Activated CD8-positive, alpha-beta T cell treated with anti-CD3 and anti-CD28 coated beads, Interleukin-2, amount 10 ng/mL, durations not matched to agents 7 days and 5 days (primary cell): ENCODE results near the gene C15orf39. TPM values are rescaled to one million over a fixed set of nuclear protein-coding genes. Genes with fewer than 3 reads are reported as not detected.
"Not testable (repeated sequence)": the region's sequence is repeated elsewhere in the genome, so short reads cannot be mapped to it uniquely, and the experiment has no call there.

Experiments
- ATAC-seq: fragments of 150-1000 bp; cut with Tn5 transposase; one replicate; pipeline ENCODE4 v1.10.0; 2021; ENCODE audit warnings: moderate library complexity
- CTCF ChIA-PET: fragments of 350-600 bp; sonication (Branson Sonifier 250); formaldehyde crosslinking; loops from one replicate; lab custom pipeline; 2021; ENCODE audit warnings: antibody characterized with exemption; lab: Charles Lee
- POLR2A ChIA-PET: fragments of 350-600 bp; sonication (Branson Sonifier 250); formaldehyde crosslinking; loops from one replicate; lab custom pipeline; 2021; ENCODE audit warnings: antibody characterized with exemption; lab: Charles Lee
- DNase-seq: peaks from one replicate; pipeline ENCODE4 v3.0.0-alpha.2; 2020
- H3K27ac Mint-ChIP-seq: one replicate; pipeline ENCODE4 v1.8.0; 2021; ENCODE audit warnings: mild to moderate bottlenecking, mixed read lengths
- H3K27me3 Mint-ChIP-seq: one replicate; pipeline ENCODE4 v1.8.0; 2021; ENCODE audit warnings: low read depth, mixed read lengths
- H3K36me3 Mint-ChIP-seq: one replicate; pipeline ENCODE4 v1.8.0; 2021; ENCODE audit warnings: low read depth, mixed read lengths
- H3K4me1 Mint-ChIP-seq: one replicate; pipeline ENCODE4 v1.8.0; 2021; ENCODE audit warnings: low read depth, mixed read lengths
- H3K4me3 Mint-ChIP-seq: one replicate; pipeline ENCODE4 v1.8.0; 2021; ENCODE audit warnings: mild to moderate bottlenecking, mixed read lengths
- H3K9me3 Mint-ChIP-seq: one replicate; pipeline ENCODE4 v1.8.0; 2022; ENCODE audit warnings: mixed read lengths; ENCODE audit not compliant: insufficient read depth
- total RNA-seq, 2 experiments: library from RNA; stranded (reverse); gene quantifications; one replicate each; pipeline ENCODE4 v1.2.3, GENCODE V29; 2021

Gene C15orf39
- total RNA-seq, 2 experiments from 2014 or later = 57.2 to 59.4 TPM

GRCh38 chr15:75235051-75235673 is 33.5 kb downstream of the C15orf39 start:
- Mint-ChIP-seq H3K27ac (no peak overlapping the region), H3K27me3 (peaks cover 10% of the 10 kb centered on the region), H3K36me3 (no peaks in the 10 kb centered on the region), H3K9me3 (no peaks in the 10 kb centered on the region), H3K4me1 (no peaks in the 10 kb centered on the region), H3K4me3 (no peak overlapping the region)
- ChIA-PET CTCF (no interaction called here), POLR2A (no interaction called here)
- ATAC-seq = no peak
- no peak for DNase-seq

- peaks cover 10% of the 10 kb centered on the region for H3K27me3 Mint-ChIP-seq
- POLR2A ChIA-PET = no interaction called here
- no peak for ATAC-seq
Measured at GRCh38 chr15:75235760-75236729, 34.4 kb downstream of the C15orf39 start.

GRCh38 chr15:75237316-75237982 is 35.8 kb downstream of the C15orf39 start:
- no peaks in the 10 kb centered on the region for H3K9me3 Mint-ChIP-seq
- H3K4me3 Mint-ChIP-seq = no peak overlapping the region
- CTCF ChIA-PET = no interaction called here
- no peak for DNase-seq
- peaks cover 8% of the 10 kb centered on the region for H3K27me3 Mint-ChIP-seq
- H3K4me1 Mint-ChIP-seq = no peaks in the 10 kb centered on the region
- H3K36me3 Mint-ChIP-seq = no peaks in the 10 kb centered on the region
- POLR2A ChIA-PET = no interaction called here
- ATAC-seq = no peak
- H3K27ac Mint-ChIP-seq = no peak overlapping the region

More at GRCh38 chr15:75235760-75236729, 34.4 kb downstream of the C15orf39 start:
- no peak for DNase-seq
- CTCF ChIA-PET = no interaction called here
- Mint-ChIP-seq H3K36me3 (no peaks in the 10 kb centered on the region), H3K4me1 (no peaks in the 10 kb centered on the region), H3K4me3 (no peak overlapping the region), H3K27ac (no peak overlapping the region), H3K9me3 (no peaks in the 10 kb centered on the region)

GRCh38 chr15:75238150-75238549 is 36.5 kb downstream of the C15orf39 start:
- POLR2A ChIA-PET = no interaction called here
- Mint-ChIP-seq H3K9me3 (no peaks in the 10 kb centered on the region), H3K27ac (no peak overlapping the region), H3K4me3 (no peak overlapping the region), H3K27me3 (peaks cover 11% of the 10 kb centered on the region), H3K4me1 (no peaks in the 10 kb centered on the region), H3K36me3 (no peaks in the 10 kb centered on the region)
- CTCF ChIA-PET = no interaction called here
- ATAC-seq = no peak
- DNase-seq = no peak

- H3K4me1 Mint-ChIP-seq, H3K9me3 Mint-ChIP-seq, H3K36me3 Mint-ChIP-seq, CTCF ChIA-PET, POLR2A ChIA-PET, ATAC-seq, DNase-seq, H3K27ac Mint-ChIP-seq, H3K4me3 Mint-ChIP-seq: not testable (repeated sequence)
- peaks cover 14% of the 10 kb centered on the region for H3K27me3 Mint-ChIP-seq
Measured at GRCh38 chr15:75245741-75246140, 44.1 kb downstream of the C15orf39 start.

- CTCF ChIA-PET, H3K27ac Mint-ChIP-seq, H3K4me3 Mint-ChIP-seq, POLR2A ChIA-PET, H3K9me3 Mint-ChIP-seq, DNase-seq, H3K36me3 Mint-ChIP-seq, H3K4me1 Mint-ChIP-seq, ATAC-seq: not testable (repeated sequence)
- peaks cover 26% of the 10 kb centered on the region for H3K27me3 Mint-ChIP-seq
Measured at GRCh38 chr15:75248991-75249390, 47.3 kb downstream of the C15orf39 start.

- Mint-ChIP-seq H3K27me3 (peaks cover 26% of the 10 kb centered on the region), H3K9me3 (no peaks in the 10 kb centered on the region), H3K36me3 (no peaks in the 10 kb centered on the region), H3K4me3 (no peak overlapping the region), H3K27ac (no peak overlapping the region), H3K4me1 (no peaks in the 10 kb centered on the region)
- ChIA-PET CTCF (no interaction called here), POLR2A (no interaction called here)
- ATAC-seq (no peak), DNase-seq (no peak)
Measured at GRCh38 chr15:75249726-75250125, 48.0 kb downstream of the C15orf39 start.

- H3K27ac Mint-ChIP-seq, CTCF ChIA-PET, ATAC-seq, H3K4me3 Mint-ChIP-seq, H3K9me3 Mint-ChIP-seq, H3K4me1 Mint-ChIP-seq, DNase-seq, H3K36me3 Mint-ChIP-seq: not testable (repeated sequence)
- H3K27me3 Mint-ChIP-seq = peaks cover 26% of the 10 kb centered on the region
- POLR2A ChIA-PET = interaction anchor here (0.6 kb wide), 1 partner anchor 538 kb away, joined by 4 read pairs; no protein-coding TSS in a partner anchor
Measured at GRCh38 chr15:75251343-75251742, 49.7 kb downstream of the C15orf39 start.

GRCh38 chr15:75252285-75252684 is 50.6 kb downstream of the C15orf39 start:
- DNase-seq, H3K27ac Mint-ChIP-seq, ATAC-seq, POLR2A ChIA-PET, H3K36me3 Mint-ChIP-seq, H3K4me3 Mint-ChIP-seq, H3K9me3 Mint-ChIP-seq, H3K4me1 Mint-ChIP-seq: not testable (repeated sequence)
- CTCF ChIA-PET = interaction anchor here (0.6 kb wide), 1 partner anchor 192 kb away, joined by 3 read pairs; no protein-coding TSS in a partner anchor
- peaks cover 26% of the 10 kb centered on the region for H3K27me3 Mint-ChIP-seq

- H3K27me3 Mint-ChIP-seq, DNase-seq, CTCF ChIA-PET, POLR2A ChIA-PET, H3K36me3 Mint-ChIP-seq, H3K27ac Mint-ChIP-seq, H3K9me3 Mint-ChIP-seq, H3K4me3 Mint-ChIP-seq, ATAC-seq, H3K4me1 Mint-ChIP-seq: not testable (repeated sequence)
Measured at GRCh38 chr15:75258034-75258433, 56.4 kb downstream of the C15orf39 start, which contains the start of gene GOLGA6C. TSS of gene GOLGA6C (plus strand) at chr15:75258334. CDS start at chr15:75258599, 265 bp downstream.

- DNase-seq, H3K4me1 Mint-ChIP-seq, H3K27ac Mint-ChIP-seq, ATAC-seq, H3K27me3 Mint-ChIP-seq, H3K9me3 Mint-ChIP-seq, H3K4me3 Mint-ChIP-seq, H3K36me3 Mint-ChIP-seq, CTCF ChIA-PET, POLR2A ChIA-PET: not testable (repeated sequence)
Measured at GRCh38 chr15:75258620-75259343, 57.1 kb downstream of the C15orf39 start.
